WTC11 (cell line): ENCODE results near the gene HTATIP2. TPM values are rescaled to one million over a fixed set of nuclear protein-coding genes. Genes with fewer than 3 reads are reported as not detected.
A peak's percentile ranks its signal among the peaks of the same experiment; 100 is the strongest.

Experiments
- ATAC-seq: fragments of 200-7000 bp; cut with Tn5 transposase; 2 replicates; pipeline ENCODE4 v1.10.0; 2021; ENCODE audit warnings: mild to moderate bottlenecking, moderate library complexity
- CTCF ChIA-PET: fragments of 300-600 bp; sonication (Branson Sonifier 250); formaldehyde crosslinking; loops from one replicate; lab custom pipeline; 2021; ENCODE audit warnings: antibody characterized with exemption; lab: Charles Lee
- POLR2A ChIA-PET: fragments of 350-600 bp; sonication (Branson Sonifier 250); formaldehyde crosslinking; loops from one replicate; lab custom pipeline; 2021; ENCODE audit warnings: antibody characterized with exemption; lab: Charles Lee
- DNase-seq: peaks from one replicate; pipeline ENCODE4 v3.0.0; 2021; ENCODE audit warnings: low spot score
- H3K27ac Mint-ChIP-seq: 2 replicates; pipeline ENCODE4 v1.8.0; 2021; ENCODE audit warnings: mixed read lengths
- H3K27me3 Mint-ChIP-seq: 2 replicates; pipeline ENCODE4 v1.8.0; 2021; ENCODE audit warnings: low read depth, mild to moderate bottlenecking, moderate library complexity, mixed read lengths
- H3K36me3 Mint-ChIP-seq: 2 replicates; pipeline ENCODE4 v1.8.0; 2021; ENCODE audit warnings: mixed read lengths
- H3K4me1 Mint-ChIP-seq: 2 replicates; pipeline ENCODE4 v1.8.0; 2022; ENCODE audit warnings: mixed read lengths
- H3K4me3 Mint-ChIP-seq: 2 replicates; pipeline ENCODE4 v1.8.0; 2021; ENCODE audit warnings: mild to moderate bottlenecking, moderate library complexity, mixed read lengths
- H3K9me3 Mint-ChIP-seq: 2 replicates; pipeline ENCODE4 v1.8.0; 2021; ENCODE audit warnings: mixed read lengths
- E2F1 ChIP-seq: sonication (generic); formaldehyde crosslinking; IDR thresholded peaks from 2 replicates; pipeline ENCODE4 v1.8.0; 2022; ENCODE audit warnings: mild to moderate bottlenecking, missing genetic modification reagents
- ERG ChIP-seq: fragments of 250-450 bp; sonication (Bioruptor Pico); IDR thresholded peaks from 2 replicates; pipeline ENCODE4 v1.8.0; 2021; ENCODE audit warnings: mild to moderate bottlenecking
- ETV6 ChIP-seq: sonication (generic); formaldehyde crosslinking; IDR thresholded peaks from 2 replicates; pipeline ENCODE4 v1.8.1; 2022; ENCODE audit warnings: mild to moderate bottlenecking, missing genetic modification reagents
- FOXK1 ChIP-seq: sonication (generic); formaldehyde crosslinking; IDR thresholded peaks from 2 replicates; pipeline ENCODE4 v1.8.0; 2022; ENCODE audit warnings: mild to moderate bottlenecking, moderate library complexity, missing genetic modification reagents
- FOXP1 ChIP-seq: sonication (generic); formaldehyde crosslinking; IDR thresholded peaks from 2 replicates; pipeline ENCODE4 v1.8.0; 2022; ENCODE audit warnings: missing genetic modification reagents, mild to moderate bottlenecking, moderate library complexity, borderline replicate concordance
- FOXP4 ChIP-seq: sonication (generic); formaldehyde crosslinking; IDR thresholded peaks from 2 replicates; pipeline ENCODE4 v1.8.0; 2022; ENCODE audit warnings: mild to moderate bottlenecking, missing genetic modification reagents
- PRDM15 ChIP-seq: sonication (generic); formaldehyde crosslinking; IDR thresholded peaks from 2 replicates; pipeline ENCODE4 v1.8.0; 2022; ENCODE audit warnings: missing genetic modification reagents
- USF1 ChIP-seq: sonication (generic); formaldehyde crosslinking; IDR thresholded peaks from 2 replicates; pipeline ENCODE4 v1.8.0; 2022; ENCODE audit warnings: mild to moderate bottlenecking, missing genetic modification reagents
- ZNF416 ChIP-seq: fragments of 250-450 bp; sonication (Bioruptor Pico); IDR thresholded peaks from 2 replicates; pipeline ENCODE4 v1.9.0; 2021; ENCODE audit warnings: mild to moderate bottlenecking, inconsistent platforms
- ZNF532 ChIP-seq: fragments of 250-450 bp; sonication (Bioruptor Pico); IDR thresholded peaks from 2 replicates; pipeline ENCODE4 v1.9.0; 2021; ENCODE audit warnings: mild to moderate bottlenecking, borderline replicate concordance
- ZNF671 ChIP-seq: fragments of 250-450 bp; sonication (Bioruptor Pico); IDR thresholded peaks from 2 replicates; pipeline ENCODE4 v1.8.0; 2021; ENCODE audit warnings: mild to moderate bottlenecking
- total RNA-seq: library from RNA; stranded (reverse); gene quantifications from 3 replicates; pipeline ENCODE4 v1.2.3, GENCODE V29; 2021

Gene HTATIP2
- total RNA-seq, 1 experiment from 2014 or later: 32.7 TPM

GRCh38 chr11:20337526-20338154, 25.9 kb upstream of the HTATIP2 start (continued):
- TF ChIP-seq FOXP1 (CRISPR knock-in tag): no peak
- no peak for TF ChIP-seq E2F1
- TF ChIP-seq ZNF671 (CRISPR knock-in tag): no peak
- no peak for TF ChIP-seq ZNF416
- TF ChIP-seq ZNF532 (CRISPR knock-in tag): no peak

- Mint-ChIP-seq H3K27ac (no peak overlapping the region), H3K4me3 (peak overlapping the region; percentile 55), H3K27me3 (peaks cover 41% of the 10 kb centered on the region), H3K4me1 (peaks cover 19% of the 10 kb centered on the region)
- ATAC-seq (peak; percentile 94), DNase-seq (peak; percentile 82)
- POLR2A ChIA-PET: interaction anchor here (0.8 kb wide), 1 partner anchor 15 kb away, joined by 3 read pairs; no protein-coding TSS in a partner anchor
- TF ChIP-seq ETV6 (CRISPR knock-in tag): 0 out of 2 replicates have a peak, but pooled peaks have one; percentile 61
- 0 out of 2 replicates have a peak, but pooled peaks have one; percentile 42 for TF ChIP-seq FOXK1 (CRISPR knock-in tag)
- no peak for TF ChIP-seq PRDM15 (CRISPR knock-in tag)
- TF ChIP-seq USF1 (CRISPR knock-in tag): no peak
- TF ChIP-seq ERG (CRISPR knock-in tag): 0 out of 2 replicates have a peak, but pooled peaks have one; percentile 24
- peak; percentile 14; the same call in 1 of the 2 replicates for TF ChIP-seq FOXP1 (CRISPR knock-in tag)
- TF ChIP-seq FOXP4 (CRISPR knock-in tag): 0 out of 2 replicates have a peak, but pooled peaks have one; percentile 43
- TF ChIP-seq, all 79 proteins: peak for 5
- CTCF ChIA-PET: interaction anchor here (1.5 to 2.8 kb wide), 4 partner anchors 9 to 214 kb away, joined by 7 to 31 read pairs (median 18); no protein-coding TSS in a partner anchor
- H3K36me3 Mint-ChIP-seq: no peaks in the 10 kb centered on the region
- H3K9me3 Mint-ChIP-seq: 0 out of 2 replicates have a peak, but pooled peaks cover 3% of the 10 kb centered on the region
Measured at GRCh38 chr11:20342347-20343141, 21.0 kb upstream of the HTATIP2 start.
